HG03342 (cell line): Measurements from ENCODE around the gene PCDH12.

Experiments used
- ATAC-seq: cut with Tn5 transposase; IDR thresholded peaks from one replicate; pipeline ENCODE4 v1.9.1; 2021; ENCODE audit warnings: mild to moderate bottlenecking, moderate library complexity; ENCODE audit not compliant: unreplicated experiment

PCDH12 gene

DNA sequence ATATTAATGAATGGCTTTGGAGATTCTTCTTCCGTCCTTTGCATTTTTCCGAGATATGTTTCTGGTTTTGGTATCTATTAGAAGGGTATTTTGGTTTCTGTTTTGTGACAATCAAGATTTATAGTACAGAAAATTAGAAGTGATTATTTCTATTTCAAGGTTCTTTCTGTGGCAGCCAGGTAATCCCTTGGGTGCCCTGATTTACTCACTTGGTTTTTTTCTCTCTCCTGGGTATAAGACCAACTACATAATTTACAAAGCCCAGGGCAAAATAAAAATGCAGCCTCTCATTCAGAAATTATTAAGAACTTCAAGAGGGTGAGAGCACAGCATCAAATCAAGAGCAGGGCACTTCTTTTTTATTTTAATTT lies 8.9 kb upstream of the PCDH12 start:
- ATAC-seq: no peak

DNA sequence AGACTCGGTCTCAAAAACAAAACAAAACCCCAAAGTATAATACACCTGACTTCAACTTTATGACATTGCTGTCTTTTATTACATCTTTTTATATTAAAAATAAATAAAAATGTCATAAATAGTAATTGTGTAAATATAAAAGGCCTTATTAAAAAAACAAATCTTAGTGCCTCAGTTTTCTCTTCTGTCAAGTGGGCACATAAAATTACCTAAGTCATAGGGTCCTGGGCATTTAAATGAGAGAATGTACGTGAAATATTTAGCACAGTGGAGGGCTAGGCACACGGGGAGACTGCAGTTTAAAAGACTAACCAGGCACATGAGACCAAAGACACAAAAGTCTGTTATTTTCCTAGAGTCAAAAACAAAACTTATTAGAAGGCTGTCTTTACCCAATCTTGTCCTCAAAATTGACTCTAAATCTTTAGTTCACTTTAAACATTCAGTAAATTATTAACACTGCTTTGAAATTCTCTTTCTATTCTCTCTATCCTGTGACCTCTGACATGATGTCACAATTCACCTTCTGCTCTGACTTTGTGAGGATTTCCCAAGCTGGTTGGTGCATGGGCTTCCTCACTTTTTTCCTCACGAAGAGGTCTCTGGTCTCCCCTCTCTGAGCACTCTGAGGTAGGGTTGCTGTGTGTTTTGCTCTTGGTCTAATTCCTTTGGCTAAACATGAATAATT lies 8.4 kb upstream of the PCDH12 start:
- no peak for ATAC-seq

DNA sequence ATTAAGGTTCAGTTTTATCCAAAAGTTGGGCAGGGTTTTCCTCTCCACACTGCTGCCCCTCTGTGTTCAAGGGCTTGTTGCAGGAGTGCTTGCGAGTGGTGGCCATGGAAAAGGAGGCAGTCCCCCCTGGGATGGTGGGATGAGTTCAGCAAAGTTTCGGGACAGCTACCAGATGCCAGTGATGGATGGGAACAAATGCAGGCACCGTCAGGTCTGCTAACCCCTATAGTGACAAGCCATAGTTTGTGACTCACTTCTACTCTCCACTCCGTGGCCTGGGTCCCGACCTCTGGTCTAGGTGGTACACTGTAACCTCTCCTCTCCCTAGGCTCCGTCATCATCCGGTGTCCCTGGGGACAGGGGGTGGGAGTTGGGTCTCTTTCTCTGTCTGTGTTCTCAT lies 7.1 kb upstream of the PCDH12 start:
- no peak for ATAC-seq

DNA sequence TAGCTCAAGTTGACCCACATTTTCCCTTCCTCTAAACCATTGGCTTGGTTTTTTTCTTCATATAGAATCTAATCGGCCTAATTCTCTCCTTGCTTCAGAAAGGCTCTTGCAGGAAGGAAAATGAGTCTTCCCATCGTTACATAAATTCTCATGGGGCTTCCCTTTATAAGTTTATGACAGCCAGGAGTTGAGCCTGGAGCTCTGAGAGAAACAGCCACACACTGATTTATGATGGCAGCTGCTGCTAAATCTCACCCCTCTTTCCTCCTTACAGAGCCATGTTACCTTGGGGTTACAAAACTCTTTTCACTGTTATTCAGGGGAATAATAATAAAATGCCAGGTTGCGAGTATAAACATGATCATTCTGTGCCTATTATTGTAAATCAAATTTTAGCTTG lies 5.7 kb upstream of the PCDH12 start:
- ATAC-seq: no peak

DNA sequence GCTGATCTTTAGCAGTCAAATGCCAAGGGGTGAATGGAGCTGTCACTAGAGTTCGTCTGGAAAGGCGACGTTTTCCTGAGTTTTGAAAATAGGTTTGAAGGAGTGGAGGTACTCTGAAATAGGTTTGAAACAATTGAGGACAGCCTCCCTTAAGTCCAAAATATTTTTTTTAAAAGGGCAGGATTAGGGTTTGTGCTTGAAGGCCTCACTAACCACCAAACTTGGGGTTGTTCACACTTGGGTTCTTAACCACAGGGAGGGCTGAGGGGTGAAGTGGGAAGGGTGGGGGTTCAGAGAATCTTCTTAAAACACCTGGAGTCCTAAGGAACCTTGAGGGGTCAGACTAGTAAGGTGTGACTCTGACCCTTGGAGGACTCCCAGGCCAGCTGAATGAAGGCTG lies 3.5 kb upstream of the PCDH12 start:
- no peak for ATAC-seq

DNA sequence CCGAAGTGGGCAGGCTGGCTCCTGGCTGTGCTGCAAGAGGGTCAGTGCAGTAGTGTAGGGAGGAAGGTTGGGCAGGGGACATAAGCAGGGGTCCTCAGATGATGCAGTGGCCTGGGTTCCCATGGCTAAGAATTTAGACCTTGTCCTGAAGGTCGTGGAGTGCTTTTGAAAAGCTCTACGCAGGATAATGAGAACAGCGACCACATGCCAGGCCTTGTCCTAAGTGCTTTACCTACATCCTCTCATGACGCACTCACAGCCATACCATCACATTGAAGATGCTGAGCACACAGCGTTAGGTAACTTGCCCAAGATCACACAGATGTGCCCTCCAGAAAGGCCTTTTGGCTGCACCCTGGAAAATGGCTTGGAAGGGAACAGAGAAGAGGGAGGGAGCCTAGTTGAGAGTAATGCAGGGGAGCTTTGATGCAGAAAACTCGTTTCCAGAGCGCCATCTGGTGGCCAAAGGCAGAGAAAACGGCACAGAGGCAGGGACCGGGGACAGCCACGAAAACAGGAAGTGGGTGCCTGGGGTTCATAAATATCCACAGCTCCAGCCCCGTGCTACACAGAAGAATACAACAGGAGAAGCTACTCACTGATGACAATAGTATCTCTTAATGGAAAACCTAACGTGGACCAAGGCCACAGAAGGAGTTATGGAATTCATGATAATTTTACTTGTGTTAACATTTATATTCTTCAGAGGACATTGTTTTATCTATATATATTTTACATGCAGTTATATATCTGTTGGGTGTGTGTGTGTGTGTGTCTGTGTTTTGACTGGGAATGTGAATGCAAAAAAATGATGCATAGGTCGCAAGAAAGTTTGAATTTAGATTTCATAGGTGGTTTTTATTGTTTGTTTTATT lies 2.7 kb upstream of the PCDH12 start:
- ATAC-seq: peak; percentile 91

DNA sequence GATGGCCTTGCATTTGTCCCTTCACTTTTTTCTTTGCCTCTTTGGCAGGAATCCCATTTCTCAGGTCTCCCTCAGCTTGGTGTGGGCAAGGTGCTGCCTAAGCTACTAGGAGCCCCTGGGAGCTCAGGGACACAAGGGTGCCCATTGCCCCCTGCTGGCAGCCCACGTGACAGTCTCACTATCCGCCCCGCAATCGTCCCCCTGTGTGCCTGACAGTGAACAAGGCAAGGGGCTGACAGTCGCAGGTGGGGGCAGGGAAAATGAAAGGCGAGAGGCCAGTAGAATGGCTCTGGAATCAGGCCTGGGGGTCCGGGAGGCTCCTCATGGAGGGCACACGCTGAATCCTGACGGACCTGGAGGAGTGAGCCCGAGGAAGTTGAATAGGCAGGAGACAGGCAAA lies 2.0 kb upstream of the PCDH12 start:
- no peak for ATAC-seq

DNA sequence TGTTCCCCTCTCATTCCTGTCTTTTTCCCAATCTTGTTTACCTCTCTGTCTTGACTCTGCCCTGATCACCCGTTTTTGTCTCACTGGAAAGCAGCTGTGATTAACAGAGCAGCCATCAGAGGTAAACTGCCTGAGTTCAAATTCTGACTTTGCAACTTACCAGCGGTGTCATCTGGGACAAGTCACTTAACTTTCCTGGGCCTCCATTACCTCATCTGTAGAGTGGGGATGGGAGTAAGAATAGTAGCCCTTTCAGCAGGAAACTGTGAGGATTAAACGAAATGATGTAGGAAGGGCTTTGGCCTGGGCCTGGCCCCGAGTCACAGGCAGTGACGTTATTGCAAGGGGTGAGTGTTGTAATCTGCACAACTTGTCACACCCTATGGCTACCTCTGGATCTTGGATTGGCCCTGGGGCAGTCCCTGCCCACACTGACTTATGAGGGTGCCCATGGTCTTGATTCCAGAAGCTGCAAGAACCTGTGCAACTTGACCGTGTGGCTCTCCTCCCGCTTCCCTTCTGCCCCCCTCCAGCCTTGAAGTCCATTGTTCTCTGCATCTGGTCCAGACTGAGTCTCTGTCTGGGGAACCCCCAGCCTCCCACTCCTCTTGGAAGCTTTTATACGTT lies 657 bp upstream of the PCDH12 start:
- no peak for ATAC-seq

DNA sequence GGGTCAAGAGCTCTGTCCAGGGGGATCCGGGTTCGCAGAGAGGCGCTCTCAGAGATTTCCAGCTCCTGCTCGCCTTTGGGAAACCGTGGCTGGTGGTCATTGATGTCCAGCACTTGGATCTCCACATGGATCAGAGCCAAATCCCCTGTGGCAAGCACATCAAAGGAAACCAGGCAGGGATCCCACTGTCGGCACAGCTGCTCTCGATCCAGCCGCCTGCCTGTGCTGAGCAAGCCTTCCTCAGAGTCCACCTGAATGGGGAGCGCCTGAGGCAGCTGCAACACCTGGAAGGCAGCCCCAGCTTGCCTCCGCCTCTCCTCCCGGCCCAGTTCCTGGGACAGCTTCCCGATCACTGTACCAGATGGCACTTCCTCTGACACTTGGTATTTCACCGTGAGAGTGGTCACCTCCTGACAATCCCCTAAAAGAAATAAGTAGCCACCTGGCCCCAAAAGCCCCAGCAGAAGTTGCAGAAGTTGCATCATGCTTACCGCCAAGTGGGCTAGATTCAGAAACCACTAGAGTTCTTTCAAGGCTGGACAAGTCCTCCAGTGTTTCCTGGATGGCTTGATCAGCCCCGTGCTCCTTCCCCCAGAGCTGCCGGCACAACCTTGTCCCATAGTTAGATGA lies 520 bp downstream of the PCDH12 start:
- no peak for ATAC-seq

DNA sequence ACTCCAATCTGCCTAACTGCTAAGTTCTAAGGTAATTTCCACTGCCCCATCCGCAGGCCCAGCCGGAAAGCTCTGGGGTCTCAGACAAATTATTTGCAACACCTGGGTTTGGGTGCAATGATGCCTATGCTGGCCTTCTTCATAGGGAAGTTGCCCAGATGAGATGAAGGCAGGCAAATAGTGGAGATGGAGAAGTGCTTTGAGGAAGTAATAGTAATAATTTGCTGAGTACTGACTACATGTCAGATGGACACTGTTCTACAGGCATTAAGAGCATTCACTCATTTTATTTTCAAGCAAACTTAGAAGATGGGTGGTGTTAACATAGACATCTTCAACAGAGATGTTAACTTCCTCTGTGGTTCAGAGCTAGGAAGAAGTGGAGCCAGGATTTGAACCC lies 3.8 kb downstream of the PCDH12 start:
- no peak for ATAC-seq

DNA sequence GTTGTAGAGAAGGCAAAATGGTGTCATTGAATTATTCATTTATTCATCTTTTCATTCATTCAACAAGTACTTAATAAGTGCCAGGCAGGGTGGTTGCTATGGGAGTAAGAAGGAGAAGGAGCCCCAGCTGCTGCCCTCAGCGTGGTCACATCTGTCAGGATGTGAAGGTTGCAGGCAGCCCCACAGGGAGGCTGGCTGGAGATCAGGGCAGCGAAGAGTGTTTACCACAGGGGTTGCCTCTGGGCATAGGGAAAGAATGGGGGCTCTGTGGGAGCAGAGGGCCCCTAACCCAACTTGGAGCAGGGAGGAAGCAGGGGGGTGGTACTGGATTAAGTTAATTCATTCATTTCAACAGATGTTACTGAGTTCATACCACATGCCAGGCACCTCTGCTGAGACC lies 6.0 kb downstream of the PCDH12 start:
- ATAC-seq: no peak

DNA sequence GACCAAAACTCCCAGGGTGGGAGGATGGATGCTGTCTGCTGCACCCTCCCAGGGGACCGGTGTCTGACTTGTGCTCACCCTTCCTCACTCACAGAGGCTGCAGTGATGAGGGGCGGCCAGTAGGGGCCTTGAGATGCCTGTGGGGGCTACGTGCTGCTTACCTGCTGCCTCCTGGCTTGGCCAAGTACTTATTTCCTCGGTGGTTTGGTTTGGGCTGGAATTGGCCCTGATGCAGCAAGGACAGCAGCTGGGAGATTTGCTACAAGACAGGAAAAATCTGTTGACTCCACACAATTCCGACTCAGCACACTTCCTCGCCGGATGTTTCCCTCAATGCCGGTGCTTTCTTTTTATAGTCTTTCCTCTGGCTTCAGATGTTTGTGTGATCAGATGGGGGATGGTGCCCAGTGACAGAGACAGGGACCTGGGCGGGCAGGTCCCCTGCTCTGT lies 6.6 kb downstream of the PCDH12 start:
- peak; percentile 97 for ATAC-seq

DNA sequence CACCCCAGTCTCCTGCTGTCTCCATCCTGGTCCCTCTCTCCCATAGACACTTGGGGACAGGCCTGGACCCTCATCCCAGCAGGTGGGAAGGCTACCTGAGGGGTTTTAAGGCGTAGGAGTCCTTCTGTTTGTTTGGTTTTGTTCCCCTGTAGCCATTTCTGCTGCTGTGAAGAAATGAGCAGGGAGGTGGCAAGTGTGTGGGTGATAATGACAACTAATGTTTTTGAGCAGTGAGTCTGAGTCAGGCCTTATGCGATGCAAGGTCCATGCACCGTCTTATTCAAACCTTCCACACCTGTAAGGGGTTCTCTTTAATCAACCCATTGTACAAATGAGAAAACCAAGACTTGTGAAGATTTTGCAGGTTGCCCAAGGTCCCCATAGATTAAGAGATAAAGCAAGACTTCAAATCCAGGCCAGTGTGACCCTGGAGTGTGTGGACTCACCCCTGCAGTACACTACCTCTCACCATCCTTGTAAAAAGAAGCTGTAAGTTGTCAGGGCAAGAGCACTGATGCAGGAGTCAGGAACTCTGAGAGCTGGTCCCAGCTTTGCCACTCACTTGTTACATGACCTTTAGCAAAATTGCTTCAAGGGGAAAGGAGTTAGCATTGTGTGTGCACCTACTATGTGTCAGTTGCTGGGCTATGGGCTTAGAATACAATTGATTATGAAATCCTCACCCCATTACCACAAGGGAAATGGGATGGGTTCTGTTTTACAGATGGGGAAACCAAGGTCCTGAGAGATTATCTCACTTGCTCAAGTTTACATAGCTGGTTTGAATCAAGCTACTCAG lies 7.6 kb downstream of the PCDH12 start:
- no peak for ATAC-seq

DNA sequence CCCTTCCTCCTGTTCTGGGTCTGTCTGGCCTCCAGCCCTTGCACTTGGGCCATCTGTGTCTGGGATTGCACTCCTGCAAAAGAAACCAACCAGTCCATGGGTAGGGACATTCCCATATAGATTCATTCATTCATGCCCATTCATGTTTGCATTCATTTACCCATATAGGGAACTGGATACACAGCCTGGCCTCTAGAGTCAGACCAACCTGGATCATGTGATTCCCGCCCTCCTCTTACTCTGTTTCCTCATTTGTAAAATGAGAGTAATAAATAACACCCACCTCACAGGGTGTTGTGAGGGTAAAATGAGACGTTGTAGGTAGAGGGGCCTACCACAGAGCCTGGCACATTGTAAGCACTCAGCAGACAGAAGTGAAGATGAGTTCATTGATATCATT lies 8.5 kb downstream of the PCDH12 start:
- no peak for ATAC-seq

DNA sequence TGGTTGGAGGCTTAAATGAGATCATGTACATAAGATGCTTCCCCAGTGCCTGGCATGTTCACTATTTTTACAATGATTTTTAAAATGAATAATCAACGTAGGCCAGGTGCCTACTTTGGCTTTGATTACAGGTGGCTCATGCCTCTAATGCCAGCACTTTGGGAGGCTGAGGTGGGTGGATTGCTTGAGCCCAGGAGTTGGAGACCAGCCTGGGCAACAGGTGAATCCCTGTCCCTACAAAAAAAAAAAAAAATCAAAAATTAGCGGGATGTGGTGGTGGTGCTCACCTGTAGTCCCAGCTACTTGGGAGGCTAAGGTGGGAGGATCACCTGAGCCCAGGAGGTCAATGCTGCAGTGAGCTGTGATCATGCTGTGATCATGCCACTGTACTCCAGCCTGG lies 9.2 kb downstream of the PCDH12 start:
- no peak for ATAC-seq

DNA sequence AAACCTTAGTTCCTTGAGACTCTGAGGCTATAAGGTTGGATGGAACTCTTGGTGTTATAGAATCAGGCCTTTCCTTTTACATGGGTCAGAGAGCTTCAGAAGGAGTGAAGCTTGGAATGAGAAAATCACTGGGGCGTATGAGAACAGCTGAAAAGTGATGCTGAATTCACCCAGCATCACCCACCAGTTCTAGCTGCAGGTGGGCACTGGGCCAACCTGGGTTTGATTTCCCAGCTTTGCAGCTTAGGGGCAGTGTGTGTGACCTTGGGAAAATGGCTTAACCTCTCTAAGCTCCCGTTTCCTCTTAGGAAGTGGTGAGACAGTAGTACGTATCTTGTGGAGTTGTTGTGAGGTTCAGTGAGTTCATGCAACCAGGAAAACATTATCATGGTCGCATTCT lies 10.7 kb downstream of the PCDH12 start:
- ATAC-seq: no peak

DNA sequence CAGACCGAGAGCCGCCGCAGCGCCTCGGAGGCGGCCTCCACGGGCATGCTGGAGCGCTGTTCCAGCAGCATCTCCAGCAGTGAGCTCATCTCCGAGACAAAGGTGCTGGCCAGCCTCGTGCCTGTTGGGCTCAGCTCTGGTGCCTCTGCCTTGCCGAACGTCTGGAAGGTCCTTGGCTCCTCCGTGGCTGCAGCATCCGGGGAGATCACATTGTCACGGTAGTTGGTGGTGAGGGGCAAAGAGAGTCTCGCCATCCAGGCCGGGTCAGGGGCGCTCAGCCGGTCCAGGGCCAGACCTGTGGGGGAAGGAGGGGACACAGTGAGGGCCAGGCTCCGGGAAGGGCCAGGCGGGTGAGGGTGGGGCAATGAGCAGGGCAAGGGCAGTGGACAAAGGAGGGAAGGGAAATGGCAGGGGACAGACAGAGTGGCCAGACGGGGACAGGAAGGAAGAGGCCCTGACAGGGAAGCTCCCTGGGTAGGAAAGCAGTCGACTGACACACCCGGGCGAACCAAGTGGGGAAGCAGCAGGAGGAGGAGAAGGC lies 12.4 kb downstream of the PCDH12 start:
- ATAC-seq: no peak

DNA sequence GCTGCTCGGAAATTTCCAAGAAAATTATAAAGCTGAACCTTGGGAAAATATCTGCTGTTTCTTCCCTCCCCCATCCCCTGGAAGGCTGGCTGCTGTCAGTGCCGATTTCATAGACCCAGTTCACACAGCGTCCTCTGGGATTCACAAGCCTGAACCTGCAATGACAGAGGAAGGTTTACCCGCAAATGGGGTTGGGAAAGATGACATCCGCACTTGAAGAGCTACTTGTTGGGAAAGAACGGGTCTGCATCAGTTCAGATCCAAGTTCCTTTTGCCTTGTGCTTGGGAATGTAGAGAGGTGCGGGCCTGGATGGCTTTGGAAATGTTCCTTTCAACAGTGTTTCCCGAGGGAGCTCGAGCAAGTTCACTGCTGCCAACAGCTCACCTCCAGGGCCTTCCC lies 13.9 kb downstream of the PCDH12 start:
- ATAC-seq: no peak

DNA sequence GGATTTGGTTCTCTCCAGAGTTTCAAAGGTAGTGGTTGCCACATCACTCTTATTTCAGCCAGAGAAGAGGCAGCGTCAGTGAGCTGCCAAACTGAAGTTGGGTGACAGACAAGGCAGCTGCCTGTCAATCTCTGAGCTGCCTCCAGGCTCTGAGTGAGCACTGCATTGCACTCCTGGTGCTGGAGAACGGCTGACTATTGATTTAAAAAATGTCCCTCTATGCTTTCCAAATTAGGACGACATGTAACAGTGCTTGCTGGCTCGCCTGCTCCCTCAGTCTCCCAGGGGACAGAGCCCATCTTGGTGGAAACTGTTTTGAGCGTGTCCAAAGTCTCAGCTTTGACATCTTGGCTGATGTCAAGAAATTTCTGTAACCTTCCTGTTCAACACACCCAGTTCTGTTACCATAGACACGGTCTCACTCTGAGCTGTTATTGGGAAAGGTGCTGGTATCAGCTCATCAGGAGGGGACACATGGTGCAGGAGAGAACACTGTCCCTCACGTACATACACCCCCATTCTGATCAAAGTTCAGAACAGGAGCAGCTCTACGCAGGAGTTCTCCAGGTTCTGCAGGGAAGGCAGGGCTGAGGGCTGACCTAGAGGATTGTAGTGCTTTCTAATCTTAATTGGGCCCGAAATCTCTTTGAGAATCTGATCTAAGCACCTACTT lies 15.7 kb downstream of the PCDH12 start:
- no peak for ATAC-seq

DNA sequence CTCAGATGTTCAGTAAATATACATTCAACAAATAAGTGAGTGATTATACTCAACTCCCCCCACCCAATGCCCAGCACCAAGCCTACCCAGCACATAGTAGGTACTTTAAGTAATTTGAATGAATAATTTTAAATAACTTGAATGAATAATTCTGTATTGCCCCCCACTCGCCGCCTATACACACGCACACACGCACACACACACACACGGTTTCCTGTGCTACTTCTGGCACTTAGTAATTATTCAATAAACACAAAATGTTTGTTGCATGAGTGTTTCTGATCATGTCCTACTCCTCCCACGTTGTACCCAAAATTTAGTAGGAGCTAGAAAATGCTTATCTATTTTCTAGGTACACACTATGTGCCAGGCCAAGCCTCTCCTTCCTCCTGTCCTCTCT lies 16.2 kb downstream of the PCDH12 start:
- ATAC-seq: no peak
